ENCODE data around the gene NMRK1.

The NMRK1 gene

GRCh38 chr9:75101004-75101588 lies 13.1 kb upstream of the NMRK1 start:
- DNase-seq: no peak

DNA sequence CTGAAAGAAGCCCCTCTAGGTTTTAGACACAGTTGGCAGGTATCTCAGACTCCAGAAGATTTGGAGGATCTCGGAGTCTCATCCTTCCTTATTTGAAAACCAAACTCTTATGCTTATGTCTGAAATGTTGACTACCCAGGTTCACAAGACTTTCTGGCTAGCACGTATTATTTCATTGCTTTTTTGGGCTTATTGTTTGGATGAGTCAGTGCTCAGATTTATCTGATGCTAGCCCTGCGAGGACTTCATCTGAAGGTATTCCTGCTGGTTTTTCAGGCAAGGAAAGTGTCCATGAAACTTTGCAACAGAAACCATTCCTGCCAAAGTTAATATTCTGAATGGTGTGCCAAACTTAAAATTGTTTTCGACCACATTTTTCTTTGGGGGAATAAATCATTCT lies 8.8 kb upstream of the NMRK1 start:
- no peak for DNase-seq

GRCh38 chr9:75092766-75093165 lies 4.8 kb upstream of the NMRK1 start:
- no peak for DNase-seq

- no peak for DNase-seq
These were observed 2.6 kb upstream of the NMRK1 start for GRCh38 chr9:75090579-75090978.

GRCh38 chr9:75089373-75089766 lies 1.4 kb upstream of the NMRK1 start:
- DNase-seq: no peak

GRCh38 chr9:75088646-75089372 lies 854 bp upstream of the NMRK1 start:
- DNase-seq: peak; percentile 66

DNA sequence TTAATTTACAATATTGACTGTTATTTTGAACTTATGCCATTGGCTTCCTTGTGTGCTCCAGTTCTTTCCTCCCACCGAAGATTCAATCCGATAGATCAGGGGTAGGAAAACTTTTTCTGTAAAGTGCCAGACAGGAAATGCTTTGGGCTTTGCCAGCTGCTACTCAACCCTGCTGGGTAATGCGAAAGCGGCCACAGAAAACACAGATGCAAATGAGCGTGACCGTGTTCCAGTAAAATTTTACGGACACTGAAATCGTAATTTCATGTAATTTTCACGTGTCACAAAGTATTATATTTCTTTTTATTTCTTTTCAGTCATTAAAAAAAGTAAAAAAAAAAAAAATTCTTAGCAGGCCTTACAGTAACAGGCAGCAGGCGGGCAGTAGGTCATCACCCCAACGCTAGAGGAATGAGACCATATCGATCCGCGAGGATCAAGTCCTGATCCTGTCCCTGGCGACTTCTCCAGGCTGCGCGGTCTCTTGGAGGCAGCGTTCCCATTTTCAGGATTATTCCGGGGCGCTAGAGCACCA lies 599 bp downstream of the NMRK1 start:
- DNase-seq: no peak

DNA sequence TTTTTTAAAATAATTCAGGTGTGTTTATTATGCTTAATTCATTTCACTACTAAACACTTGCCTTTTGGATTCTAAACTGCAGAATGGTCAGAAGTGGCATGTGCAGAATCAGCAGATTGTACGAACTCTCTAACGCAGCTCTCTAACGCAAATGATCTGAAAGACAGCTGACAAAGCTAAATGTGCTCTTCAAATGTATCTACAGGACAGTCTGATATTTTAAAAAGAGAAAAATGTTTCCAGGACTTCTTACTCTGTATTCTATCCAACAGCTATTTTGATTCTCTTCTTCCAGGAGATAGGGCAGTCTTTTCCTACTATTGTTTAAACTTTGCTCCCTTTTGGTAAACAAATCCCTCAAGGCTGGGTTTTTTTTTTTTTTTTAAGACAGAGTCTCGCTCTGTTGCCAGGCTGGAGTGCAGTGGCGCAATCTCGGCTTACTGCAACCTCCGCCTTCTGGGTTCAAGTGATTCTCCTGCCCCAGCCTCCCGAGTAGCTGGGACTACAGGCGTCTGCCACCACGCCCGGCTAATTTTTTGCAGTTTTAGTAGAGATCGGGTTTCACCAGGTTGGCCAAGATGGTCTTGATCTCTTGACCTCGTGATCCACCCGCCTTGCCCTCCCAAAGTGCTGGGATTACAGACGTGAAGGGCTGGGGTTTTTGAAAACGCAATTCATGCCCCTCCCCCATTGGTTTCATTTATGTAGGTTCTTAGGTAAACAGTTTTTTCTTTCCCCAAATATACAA lies 1.2 kb downstream of the NMRK1 start:
- no peak for DNase-seq

GRCh38 chr9:75085640-75086039 lies 2.3 kb downstream of the NMRK1 start:
- no peak for DNase-seq

GRCh38 chr9:75084081-75084672 lies 3.8 kb downstream of the NMRK1 start:
- no peak for DNase-seq

GRCh38 chr9:75083188-75083970 lies 4.6 kb downstream of the NMRK1 start:
- DNase-seq: no peak

GRCh38 chr9:75081632-75082031 lies 6.3 kb downstream of the NMRK1 start:
- DNase-seq: no peak

DNA sequence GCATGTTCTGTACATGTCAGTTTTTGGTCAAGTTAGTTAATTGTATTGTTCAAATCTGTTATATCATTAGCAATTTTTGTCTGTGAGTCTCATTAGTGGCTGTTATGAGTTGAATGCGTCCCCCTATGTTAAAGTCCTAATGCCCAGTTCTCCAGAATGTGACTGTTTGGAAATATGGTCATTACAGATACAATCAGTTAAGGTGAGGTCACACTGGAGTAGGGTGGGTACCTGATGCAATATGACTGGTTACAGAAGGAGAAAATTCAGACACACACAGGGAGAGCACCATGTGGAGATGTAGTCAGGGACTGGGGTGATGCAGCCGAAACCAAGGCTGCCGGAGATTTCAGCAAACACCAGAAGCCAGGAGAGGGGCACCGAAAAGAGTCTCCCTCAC lies 15.1 kb downstream of the NMRK1 start:
- no peak for DNase-seq

- DNase-seq: no peak
These were observed 16.3 kb downstream of the NMRK1 start for GRCh38 chr9:75071530-75072122.

- DNase-seq: no peak
These were observed 18.8 kb downstream of the NMRK1 start for GRCh38 chr9:75069171-75069570.

- DNase-seq: no peak
These were observed 20.1 kb downstream of the NMRK1 start for GRCh38 chr9:75067894-75068293.

- no peak for DNase-seq
These were observed 22.4 kb downstream of the NMRK1 start for GRCh38 chr9:75065510-75065909.

DNA sequence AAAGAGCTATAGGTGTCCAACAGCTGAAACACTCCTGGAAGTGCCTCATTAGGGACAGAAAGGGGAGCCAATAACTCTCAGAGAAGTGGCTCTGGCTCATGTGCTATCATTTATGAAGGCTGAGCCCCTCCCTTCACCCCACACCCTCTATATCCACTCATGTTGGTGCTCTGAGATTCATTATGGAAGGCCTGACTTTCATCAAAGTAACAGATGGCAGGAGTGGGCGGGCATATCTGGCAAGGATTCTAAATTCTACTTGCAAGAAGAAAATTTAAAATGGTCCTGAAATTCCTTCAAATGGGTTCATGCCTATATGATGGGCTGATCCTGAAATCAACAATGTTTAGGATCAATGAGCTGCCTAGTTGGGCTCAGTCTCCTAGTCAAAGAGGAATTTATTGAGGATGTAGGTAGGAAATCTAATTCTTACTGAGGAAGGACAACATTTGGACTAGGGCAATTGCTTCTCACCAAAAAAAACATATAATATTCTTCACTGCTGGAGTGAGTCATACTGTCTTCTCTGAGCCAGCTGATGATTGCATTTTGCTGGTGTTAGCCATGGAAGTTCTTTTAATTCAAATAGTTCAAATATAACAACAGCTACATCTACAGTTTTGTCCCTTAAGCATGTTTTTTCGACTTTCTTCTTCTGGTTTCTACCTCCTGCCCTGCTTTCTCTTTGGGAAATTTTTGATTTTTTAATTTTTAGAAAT lies 23.5 kb downstream of the NMRK1 start:
- no peak for DNase-seq

DNA sequence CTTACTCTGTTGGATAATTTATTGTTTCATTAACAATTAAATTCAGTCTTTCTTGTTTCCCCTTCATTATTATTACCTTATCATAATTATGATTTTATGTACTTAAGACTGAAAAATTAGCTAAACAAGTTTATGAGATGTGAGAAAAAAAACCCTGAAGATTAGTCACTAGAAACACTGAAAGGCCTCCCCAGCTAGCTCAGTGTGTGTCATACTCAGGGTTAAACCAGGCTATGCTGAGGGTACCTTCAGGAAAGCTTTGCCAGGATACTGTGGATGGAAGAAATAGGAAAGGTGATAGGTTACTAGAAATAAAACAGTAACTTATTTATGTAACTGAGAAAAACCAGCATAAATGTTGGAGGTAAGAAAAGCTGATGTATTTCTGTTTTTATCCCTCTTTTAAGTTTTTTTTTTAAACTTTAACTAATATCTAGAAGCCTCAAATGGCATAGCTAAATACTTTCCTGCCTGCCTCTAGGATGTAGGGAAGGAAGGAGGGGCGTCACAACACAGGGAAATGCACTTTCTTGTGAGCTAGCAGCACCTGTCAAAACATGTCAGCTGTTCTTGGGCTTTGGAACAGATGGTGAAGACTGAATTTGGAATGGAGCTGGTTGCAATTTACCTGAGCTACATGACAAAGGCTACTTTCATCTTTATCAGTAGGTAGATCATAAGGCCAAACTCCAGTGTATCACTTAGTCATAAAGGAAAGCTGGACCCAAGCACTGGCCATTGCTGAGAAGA lies 24.2 kb downstream of the NMRK1 start:
- no peak for DNase-seq

DNA sequence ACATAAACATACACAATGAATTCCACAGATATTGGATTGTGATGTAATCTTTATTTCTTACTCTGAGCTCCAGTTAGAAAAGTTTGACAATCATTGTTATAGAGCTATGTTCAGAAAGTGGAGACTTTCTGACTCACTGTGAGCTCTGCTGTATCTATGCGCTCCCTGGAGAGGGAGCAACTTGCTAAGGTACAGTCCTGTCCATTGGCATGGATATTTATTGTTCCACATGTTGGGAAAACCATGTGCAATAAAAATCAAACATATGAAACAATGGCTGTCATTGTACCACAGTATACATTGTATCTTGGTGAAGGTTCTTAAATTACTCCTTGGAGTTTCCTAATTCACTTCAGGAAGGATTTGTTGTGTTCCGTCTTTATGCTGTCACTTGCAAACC lies 26.8 kb downstream of the NMRK1 start:
- DNase-seq: no peak

Data from NK-92 treated with Interleukin-12 subunit alpha and Interleukin-12 subunit beta, amount 100 ng/mL, for 24 hours (cell line).